Neural crest cell (in vitro differentiated cells): Measurements from ENCODE around the gene EPB41. TPM values are rescaled to one million over a fixed set of nuclear protein-coding genes. Genes with fewer than 3 reads are reported as not detected.

ENCODE experiments used
- DNase-seq: peaks from one replicate; pipeline ENCODE4 v3.0.0; 2021; ENCODE audit warnings: low read depth, mixed read lengths, low spot score
- H3K27ac Mint-ChIP-seq: one replicate; pipeline ENCODE4 v1.8.0; 2021; ENCODE audit warnings: mild to moderate bottlenecking, mixed read lengths; ENCODE audit not compliant: unreplicated experiment
- H3K27me3 Mint-ChIP-seq: 2 replicates; pipeline ENCODE4 v1.8.0; 2021; ENCODE audit warnings: low read depth, mild to moderate bottlenecking, mixed read lengths
- H3K36me3 Mint-ChIP-seq: 2 replicates; pipeline ENCODE4 v1.8.0; 2021; ENCODE audit warnings: low read depth, mild to moderate bottlenecking, mixed read lengths
- H3K4me1 Mint-ChIP-seq: 2 replicates; pipeline ENCODE4 v1.8.0; 2021; ENCODE audit warnings: mixed read lengths
- H3K4me3 Mint-ChIP-seq: one replicate; pipeline ENCODE4 v1.8.0; 2021; ENCODE audit warnings: mild to moderate bottlenecking, mixed read lengths
- H3K9me3 Mint-ChIP-seq: 2 replicates; pipeline ENCODE4 v1.8.0; 2021; ENCODE audit warnings: mixed read lengths
- CTCF ChIP-seq: fragments of 200-600 bp; sonication (generic); conservative IDR thresholded peaks from 2 replicates; pipeline ENCODE4 v1.5.0; 2021; ENCODE audit warnings: antibody characterized with exemption, mild to moderate bottlenecking
- total RNA-seq: library from RNA; stranded (reverse); gene quantifications from 2 replicates; pipeline ENCODE4 v1.2.1, GENCODE V29; 2021

Gene EPB41
- total RNA-seq, 1 donor from 2014 or later = 108 TPM

- Mint-ChIP-seq H3K27me3 (no peaks in the 10 kb centered on the region), H3K9me3 (no peaks in the 10 kb centered on the region), H3K27ac (no peak overlapping the region), H3K4me3 (no peak overlapping the region), H3K4me1 (peaks cover 32% of the 10 kb centered on the region), H3K36me3 (peaks cover 17% of the 10 kb centered on the region)
- no peak for DNase-seq
- no peak for TF ChIP-seq CTCF
These were observed 248.2 kb downstream of the EPB41 start for GRCh38 chr1:29162476-29163138.

- Mint-ChIP-seq H3K27ac (peak overlapping the region; percentile 83), H3K36me3 (peaks cover 11% of the 10 kb centered on the region), H3K4me3 (no peak overlapping the region), H3K4me1 (peaks cover 31% of the 10 kb centered on the region), H3K9me3 (no peaks in the 10 kb centered on the region), H3K27me3 (no peaks in the 10 kb centered on the region)
- TF ChIP-seq CTCF = no peak
- DNase-seq = no peak
These were observed 250.2 kb downstream of the EPB41 start for GRCh38 chr1:29164588-29164987.

DNA sequence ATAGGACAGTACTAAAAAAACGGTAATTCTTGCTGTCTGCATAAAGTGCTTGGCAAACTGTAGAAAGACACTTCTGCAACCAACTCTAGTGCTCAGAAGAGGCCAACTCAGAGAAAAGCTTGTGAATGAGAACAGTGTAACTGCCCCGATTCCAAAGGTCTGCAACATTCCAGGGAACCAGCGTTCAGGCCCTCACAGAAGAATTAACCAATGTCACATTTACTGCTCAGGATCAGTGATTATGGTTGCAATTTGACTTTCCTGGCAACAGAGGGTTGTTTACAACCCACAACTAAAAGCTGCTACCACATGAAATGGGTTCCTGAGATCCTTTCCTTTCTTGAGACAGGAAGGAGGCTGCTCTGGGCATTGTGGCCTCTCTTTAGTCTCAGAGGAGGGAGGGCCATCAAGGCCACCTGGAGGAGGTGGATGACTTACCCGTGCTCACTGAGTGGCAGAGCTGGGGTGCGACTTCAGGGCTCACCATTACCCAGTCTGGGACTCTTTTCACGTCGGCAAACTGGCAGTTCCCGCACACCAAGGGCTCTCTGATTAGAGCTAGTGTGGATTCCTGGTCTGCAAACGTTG lies 252.0 kb downstream of the EPB41 start:
- Mint-ChIP-seq H3K27ac (peak overlapping the region; percentile 32), H3K4me3 (no peak overlapping the region), H3K36me3 (peaks cover 5% of the 10 kb centered on the region), H3K9me3 (no peaks in the 10 kb centered on the region), H3K4me1 (peaks cover 40% of the 10 kb centered on the region), H3K27me3 (no peaks in the 10 kb centered on the region)
- no peak for TF ChIP-seq CTCF
- no peak for DNase-seq

DNA sequence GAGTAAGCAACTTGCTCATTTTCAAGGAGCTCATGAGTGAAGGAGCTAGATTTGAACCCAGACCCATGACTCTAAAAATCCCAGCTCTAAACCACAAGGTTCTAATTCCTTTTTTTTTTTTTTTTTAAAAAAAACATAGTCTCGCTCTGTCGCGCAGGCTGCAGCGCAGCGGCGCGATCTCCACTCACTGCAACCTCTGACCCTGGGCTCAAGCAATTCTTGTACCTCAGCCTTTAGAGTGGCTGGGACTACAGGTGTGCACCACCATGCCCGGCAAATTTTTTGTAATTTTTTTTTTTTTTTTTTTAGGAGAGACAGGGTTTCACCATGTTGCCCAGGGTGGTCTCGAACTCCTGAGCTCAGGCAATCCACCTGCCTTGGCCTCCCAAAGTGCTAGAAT lies 253.5 kb downstream of the EPB41 start:
- Mint-ChIP-seq H3K27ac (no peak overlapping the region), H3K9me3 (no peaks in the 10 kb centered on the region), H3K4me3 (no peak overlapping the region), H3K4me1 (peaks cover 49% of the 10 kb centered on the region), H3K27me3 (no peaks in the 10 kb centered on the region), H3K36me3 (peaks cover 8% of the 10 kb centered on the region)
- no peak for DNase-seq
- TF ChIP-seq CTCF = no peak

Other genes starting within 250 kb of the EPB41 start
- 22.8 and 22.9 TPM in 2 replicates for gene GMEB1, start 245.8 kb upstream of the EPB41 start, total RNA-seq
- gene YTHDF2, start 177.6 kb upstream of the EPB41 start, total RNA-seq = 139 and 150 TPM in 2 replicates
- gene OPRD1, start 102.4 kb upstream of the EPB41 start, total RNA-seq = 2.8 and 3.9 TPM in 2 replicates
- gene TMEM200B, start 209.3 kb downstream of the EPB41 start, total RNA-seq = 3.7 and 3.8 TPM in 2 replicates